Bronchial epithelial cell (primary cell): ENCODE results near the gene LRRC3. TPM values are rescaled to one million over a fixed set of nuclear protein-coding genes. Genes with fewer than 3 reads are reported as not detected.

Experiments used
- DNase-seq: peaks from one replicate; pipeline ENCODE4 v3.0.0-alpha.2; 2010; ENCODE audit warnings: low read depth
- FAIRE-seq: peaks from 2 replicates; lab custom pipeline; 2011; peaks lifted over from hg19 to GRCh38; lab: Jason Lieb, UNC
- H3K27me3 ChIP-seq: 2 replicates; pipeline ENCODE4 v1.5.1; 2011; ENCODE audit warnings: low read length; ENCODE audit not compliant: control insufficient read depth, insufficient read depth
- H3K36me3 ChIP-seq: 2 replicates; pipeline ENCODE4 v1.5.1; 2011; ENCODE audit warnings: low read length; ENCODE audit not compliant: control insufficient read depth, insufficient read depth
- H3K4me3 ChIP-seq: 2 replicates; pipeline ENCODE4 v1.5.1; 2011; ENCODE audit warnings: mild to moderate bottlenecking, low read depth, low read length, control low read depth
- total RNA-seq: library from RNA; depleted of rRNA; stranded (reverse); fragments of >200 nt; gene quantifications from 2 replicates; pipeline ENCODE4 v1.2.1, GENCODE V29; 2014
- TF ChIP-seq, protein P1 (sequence below): IDR thresholded peaks from 2 replicates; pipeline ENCODE4 v1.5.1; 2011; ENCODE audit warnings: mild to moderate bottlenecking, moderate library complexity, low read length, control low read depth, inconsistent platforms; ENCODE audit not compliant: insufficient read depth, severe bottlenecking

Gene LRRC3
- total RNA-seq, 1 donor from 2014 or later = under 0.01 TPM

DNA sequence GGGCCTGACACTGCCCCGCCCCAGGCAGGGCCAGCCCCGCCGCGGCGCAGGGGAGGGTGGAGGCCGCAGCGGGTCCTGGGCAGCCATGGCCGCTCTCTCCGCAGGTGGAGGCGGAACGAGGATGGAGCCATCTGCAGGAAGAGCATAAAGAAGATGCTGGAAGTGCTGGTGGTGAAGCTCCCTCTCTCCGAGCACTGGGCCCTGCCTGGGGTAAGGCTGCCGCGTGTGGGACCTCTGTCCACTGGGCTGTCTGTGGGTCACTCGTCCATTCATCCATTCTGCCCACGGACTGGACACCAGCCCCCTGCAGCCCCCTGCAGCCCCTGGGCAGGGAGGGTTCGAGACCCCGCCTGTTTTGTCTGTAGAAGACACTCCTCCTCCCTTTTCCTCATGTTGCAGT, 18.4 kb upstream of the LRRC3 start:
- Histone ChIP-seq H3K4me3 (no peak overlapping the region), H3K27me3 (no peaks in the 10 kb centered on the region), H3K36me3 (no peaks in the 10 kb centered on the region)
- TF ChIP-seq, protein P1, sequence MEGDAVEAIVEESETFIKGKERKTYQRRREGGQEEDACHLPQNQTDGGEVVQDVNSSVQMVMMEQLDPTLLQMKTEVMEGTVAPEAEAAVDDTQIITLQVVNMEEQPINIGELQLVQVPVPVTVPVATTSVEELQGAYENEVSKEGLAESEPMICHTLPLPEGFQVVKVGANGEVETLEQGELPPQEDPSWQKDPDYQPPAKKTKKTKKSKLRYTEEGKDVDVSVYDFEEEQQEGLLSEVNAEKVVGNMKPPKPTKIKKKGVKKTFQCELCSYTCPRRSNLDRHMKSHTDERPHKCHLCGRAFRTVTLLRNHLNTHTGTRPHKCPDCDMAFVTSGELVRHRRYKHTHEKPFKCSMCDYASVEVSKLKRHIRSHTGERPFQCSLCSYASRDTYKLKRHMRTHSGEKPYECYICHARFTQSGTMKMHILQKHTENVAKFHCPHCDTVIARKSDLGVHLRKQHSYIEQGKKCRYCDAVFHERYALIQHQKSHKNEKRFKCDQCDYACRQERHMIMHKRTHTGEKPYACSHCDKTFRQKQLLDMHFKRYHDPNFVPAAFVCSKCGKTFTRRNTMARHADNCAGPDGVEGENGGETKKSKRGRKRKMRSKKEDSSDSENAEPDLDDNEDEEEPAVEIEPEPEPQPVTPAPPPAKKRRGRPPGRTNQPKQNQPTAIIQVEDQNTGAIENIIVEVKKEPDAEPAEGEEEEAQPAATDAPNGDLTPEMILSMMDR = no peak
- FAIRE-seq (no peak), DNase-seq (no peak)

DNA sequence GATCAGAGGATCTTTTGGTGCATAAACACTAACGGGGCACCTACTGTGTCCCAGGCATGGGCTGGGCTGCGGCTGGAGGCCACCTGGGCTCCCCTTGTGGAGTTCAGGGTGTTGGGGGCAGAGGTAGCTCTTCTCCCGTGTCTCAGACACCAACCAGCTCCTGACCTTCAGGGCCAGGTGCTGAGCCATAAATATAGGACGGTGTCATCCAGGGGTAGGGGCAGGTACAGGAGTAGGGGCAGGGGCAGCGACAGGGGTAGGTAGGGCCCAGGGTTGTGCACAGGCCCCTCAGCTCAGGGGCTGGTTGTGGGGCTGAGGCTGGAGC, 18.0 kb upstream of the LRRC3 start:
- DNase-seq (no peak), FAIRE-seq (no peak)
- no peaks in the 10 kb centered on the region for H3K27me3 ChIP-seq
- H3K4me3 ChIP-seq = no peak overlapping the region
- TF ChIP-seq, protein P1 = no peak
- H3K36me3 ChIP-seq = no peaks in the 10 kb centered on the region

DNA sequence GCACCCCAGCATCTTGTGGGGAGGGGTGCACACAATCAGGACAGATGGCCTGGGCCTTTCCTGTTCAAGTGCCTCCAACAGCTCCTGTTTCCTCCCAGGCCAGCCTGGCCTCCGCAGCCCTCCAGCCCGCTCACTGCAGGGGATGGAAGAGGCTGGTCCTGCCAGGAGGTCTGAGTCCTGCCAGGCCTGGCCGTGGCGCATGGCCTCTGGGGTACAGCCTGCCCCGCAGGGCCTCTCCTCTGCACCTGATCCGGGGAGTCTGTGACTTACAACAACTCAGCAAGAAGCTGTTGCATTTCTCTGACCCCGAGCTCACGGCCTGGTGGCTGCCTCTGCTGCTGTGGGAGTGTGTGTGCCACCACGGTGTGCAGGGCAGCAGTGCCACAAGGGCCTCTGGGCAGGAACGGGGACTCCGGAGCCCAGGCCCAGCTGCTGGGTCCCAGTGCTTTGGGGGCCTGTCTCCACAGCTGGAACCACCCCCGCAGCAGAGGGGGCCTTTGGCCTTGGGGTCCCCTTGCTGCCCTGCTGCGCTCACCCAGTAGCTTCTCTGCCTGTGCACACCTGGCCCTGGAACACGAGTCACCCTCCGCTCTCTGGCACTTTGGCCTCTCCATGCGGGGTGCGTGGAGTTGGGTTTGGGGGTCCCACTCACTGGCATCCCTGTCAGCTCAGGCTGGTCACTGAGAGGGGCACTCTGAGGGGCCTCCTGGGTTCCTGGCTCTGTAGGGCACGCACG, 17.4 kb upstream of the LRRC3 start:
- no peak for DNase-seq
- no peak for FAIRE-seq
- H3K27me3 ChIP-seq = no peaks in the 10 kb centered on the region
- H3K36me3 ChIP-seq = no peaks in the 10 kb centered on the region
- TF ChIP-seq, protein P1 = no peak
- no peak overlapping the region for H3K4me3 ChIP-seq

DNA sequence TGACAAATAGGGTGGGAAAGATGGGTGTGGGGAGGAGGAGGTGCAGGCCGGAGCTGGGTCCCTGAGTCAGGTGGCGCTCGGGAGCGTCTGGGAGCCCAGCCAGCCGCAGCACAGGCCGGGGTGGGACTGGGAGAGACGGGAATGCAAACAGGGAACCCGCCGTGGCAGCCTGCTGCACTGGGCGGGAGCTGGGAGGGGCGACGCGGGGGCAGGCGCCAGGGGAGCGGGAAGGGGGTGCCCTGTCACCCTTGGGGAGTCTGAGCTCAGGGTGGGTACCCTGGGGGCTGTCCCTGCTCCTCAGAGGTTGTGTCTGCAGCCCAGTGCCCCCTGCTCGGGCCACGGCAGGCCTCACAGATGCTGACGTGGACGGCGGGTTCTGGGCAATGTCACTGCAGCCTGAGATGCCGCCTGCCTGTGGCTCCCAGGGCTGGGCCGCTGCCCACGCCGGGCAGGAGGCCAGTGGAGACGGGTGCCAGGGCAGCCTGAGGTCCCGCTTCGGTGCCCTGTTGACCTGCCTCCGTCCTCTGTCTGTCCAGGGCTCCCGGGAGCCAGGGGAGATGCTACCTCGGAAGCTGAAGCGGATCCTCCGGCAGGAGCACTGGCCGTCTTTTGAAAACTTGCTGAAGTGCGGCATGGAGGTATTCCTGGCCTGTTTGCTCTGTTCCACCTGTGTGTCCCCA, 16.6 kb upstream of the LRRC3 start:
- FAIRE-seq (no peak), DNase-seq (no peak)
- TF ChIP-seq, protein P1 = no peak

DNA sequence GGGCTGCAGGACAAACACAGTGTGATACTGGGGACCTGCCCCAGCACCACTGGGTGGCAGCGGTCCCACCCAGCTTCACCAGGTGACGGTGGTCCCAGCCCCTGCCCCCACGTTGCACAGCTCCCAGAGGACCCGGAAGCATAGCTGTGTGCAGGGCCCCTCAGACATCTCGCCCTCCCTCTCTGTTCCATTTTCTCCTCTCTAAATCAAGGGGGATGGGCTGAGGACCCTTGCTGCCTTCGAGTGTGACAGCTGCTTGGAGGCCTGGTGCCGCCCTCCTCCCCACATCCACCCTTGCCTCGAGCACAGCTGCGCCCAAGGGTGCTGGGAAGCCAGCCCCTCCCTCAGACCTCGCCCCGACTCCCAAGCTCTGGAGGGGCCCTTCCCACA, 16.1 kb upstream of the LRRC3 start:
- TF ChIP-seq, protein P1 = no peak
- DNase-seq (no peak), FAIRE-seq (no peak)
- Histone ChIP-seq H3K36me3 (no peaks in the 10 kb centered on the region), H3K4me3 (no peak overlapping the region), H3K27me3 (no peaks in the 10 kb centered on the region)

More for the DNA sequence above, 16.6 kb upstream of the LRRC3 start:
- H3K36me3 ChIP-seq = no peaks in the 10 kb centered on the region
- no peaks in the 10 kb centered on the region for H3K27me3 ChIP-seq
- H3K4me3 ChIP-seq = no peak overlapping the region
